ENCODE measurements around the gene MANBA.

DNA sequence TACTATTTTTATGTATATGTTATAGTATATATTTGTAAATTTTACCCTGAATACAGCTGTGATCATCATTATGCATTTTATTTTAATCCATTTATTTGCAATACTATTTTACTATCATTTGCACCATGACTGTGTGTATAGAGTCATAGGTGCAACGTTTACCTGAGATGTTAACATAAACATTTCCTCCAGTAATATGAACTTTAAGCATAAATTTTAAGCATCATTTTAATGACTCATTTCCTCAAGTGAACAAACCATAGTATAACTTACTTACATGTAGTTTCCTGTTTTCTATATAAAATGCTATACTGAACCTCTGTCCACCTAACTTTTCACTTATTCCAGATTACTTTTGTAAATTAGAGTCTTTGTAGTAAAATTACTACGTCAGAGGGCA is 166.8 kb downstream of the MANBA start:
- TF ChIP-seq CTCF (conservative IDR thresholded peaks at IDR 0.05 in 1 of 2, IDR thresholded peaks at IDR 0.05 in 1 of 2; ENCODE audit: extremely low read depth in 1 of 2, insufficient read depth in 1 of 2, low read depth in 1 of 2, low read length in 2 of 2), result no peak
- TF ChIP-seq EZH2 (IDR thresholded peaks at IDR 0.05; ENCODE audit: borderline replicate concordance, low read length), result no peak

Data from mammary epithelial cell (primary cell).